HepG2 (cell line): ENCODE data around the gene AGK. TPM values are rescaled to one million over a fixed set of nuclear protein-coding genes. Genes with fewer than 3 reads are reported as not detected.

Source experiments
- ATAC-seq: fragments of 200-7000 bp; cut with Tn5 transposase; 3 replicates; pipeline ENCODE4 v1.9.1; 2020; ENCODE audit warnings: mild to moderate bottlenecking, moderate library complexity
- BruUV-seq: library from RNA; stranded (reverse); fragments of 400-500 nt; replicated peaks from 2 replicates; lab custom pipeline; 2021; lab: Mats Ljungman, UMichigan
- CTCF ChIA-PET: fragments of 300-600 bp; formaldehyde crosslinking; extraction: SDS; loops from one replicate; lab custom pipeline; 2021; ENCODE audit warnings: low total read pairs, inconsistent platforms, low intra/inter-chr PET ratio; lab: Yijun Ruan, JAX
- POLR2A ChIA-PET: fragments of 350-600 bp; sonication (Branson Sonifier 250); formaldehyde crosslinking; loops from one replicate; lab custom pipeline; 2020; ENCODE audit warnings: antibody characterized with exemption, inconsistent platforms; lab: Yijun Ruan, JAX
- DNase-seq: peaks from one replicate; pipeline ENCODE4 v3.0.0-alpha.2; 2015; ENCODE audit warnings: low spot score
- FAIRE-seq: peaks from 3 replicates; lab custom pipeline; 2011; peaks lifted over from hg19 to GRCh38; lab: Jason Lieb, UNC
- H2AFZ ChIP-seq: one replicate; pipeline ENCODE4 v1.6.1; 2011; ENCODE audit warnings: low read length, inconsistent platforms
- H3K27ac ChIP-seq: fragments of 300-600 bp; 3 replicates; pipeline ENCODE4 v1.8.0; 2011; ENCODE audit warnings: mixed run types, mild to moderate bottlenecking, mixed read lengths, low read length, inconsistent platforms; ENCODE audit not compliant: insufficient read depth; ENCODE audit errors: extremely low read length
- H3K27me3 ChIP-seq, 2 experiments: fragments of 200-600 bp in 1 of 2; 2 replicates in 1 of 2; 3 replicates in 1 of 2; pipeline versions ENCODE4 v1.6.0 to v1.8.0; 2011; ENCODE audit warnings: low read length in 2 of 2, mild to moderate bottlenecking in 2 of 2, moderate library complexity in 2 of 2, inconsistent platforms in 1 of 2; ENCODE audit not compliant: insufficient read depth in 2 of 2, control insufficient read depth in 1 of 2
- H3K36me3 ChIP-seq, 2 experiments: fragments of 200-600 bp in 1 of 2; replicated peaks in 1 of 2; 2 replicates in 1 of 2; 3 replicates in 1 of 2; pipeline versions ENCODE4 v1.5.1 to v1.8.0; 2011; ENCODE audit warnings: low read length in 2 of 2, inconsistent platforms in 1 of 2; ENCODE audit not compliant: insufficient read depth in 2 of 2, control insufficient read depth in 1 of 2
- H3K4me1 ChIP-seq: 2 replicates; pipeline ENCODE4 v1.5.1; 2012; ENCODE audit warnings: low read length, inconsistent platforms; ENCODE audit not compliant: insufficient read depth
- H3K4me2 ChIP-seq: 2 replicates; pipeline ENCODE4 v1.6.0; 2011; ENCODE audit warnings: low read depth, low read length, inconsistent platforms
- H3K4me3 ChIP-seq, 3 experiments: fragments of 200-600 bp in 1 of 3; sonication (generic), shearing (Covaris generic) in 1 of 3; replicated peaks in 1 of 3; 2 replicates each; pipeline ENCODE4 v1.5.1; 2011 to 2016; ENCODE audit warnings: low read length in 3 of 3, inconsistent platforms in 2 of 3, low read depth in 2 of 3, mild to moderate bottlenecking in 2 of 3, control low read depth in 1 of 3, mixed read lengths in 1 of 3; ENCODE audit not compliant: insufficient read depth in 1 of 3
- H3K79me2 ChIP-seq: one replicate; pipeline ENCODE4 v1.6.1; 2011; ENCODE audit warnings: low read length, inconsistent platforms; ENCODE audit not compliant: insufficient read depth
- H3K9ac ChIP-seq: 2 replicates; pipeline ENCODE4 v1.6.0; 2011; ENCODE audit warnings: mild to moderate bottlenecking, low read depth, low read length, inconsistent platforms; ENCODE audit not compliant: insufficient read depth
- H3K9me3 ChIP-seq: 2 replicates; pipeline ENCODE4 v1.5.1; 2012; ENCODE audit warnings: mild to moderate bottlenecking, low read length
- H4K20me1 ChIP-seq: 2 replicates; pipeline ENCODE4 v1.6.0; 2011; ENCODE audit warnings: inconsistent platforms, mild to moderate bottlenecking, low read length, moderate library complexity; ENCODE audit not compliant: insufficient read depth
- ATF7 ChIP-seq, 2 experiments: fragments of 450-650 bp in 1 of 2; sonication (generic) in 1 of 2; formaldehyde crosslinking in 1 of 2; IDR thresholded peaks; 2 replicates each; pipeline versions ENCODE4 v1.4.0 to v1.6.1; 2016 to 2020; ENCODE audit warnings: antibody characterized with exemption in 1 of 2, mild to moderate bottlenecking in 1 of 2, missing genetic modification reagents in 1 of 2
- EEA1 ChIP-seq: sonication (generic); formaldehyde crosslinking; IDR thresholded peaks from 2 replicates; pipeline ENCODE4 v1.5.1; 2020; ENCODE audit warnings: mild to moderate bottlenecking, missing genetic modification reagents, borderline replicate concordance
- GZF1 ChIP-seq: sonication (generic); formaldehyde crosslinking; IDR thresholded peaks from 2 replicates; pipeline ENCODE4 v1.5.1; 2020; ENCODE audit warnings: mild to moderate bottlenecking, missing genetic modification reagents
- IKZF4 ChIP-seq: sonication (generic); formaldehyde crosslinking; IDR thresholded peaks from 2 replicates; pipeline ENCODE4 v1.5.1; 2020; ENCODE audit warnings: borderline replicate concordance, mild to moderate bottlenecking, low read depth, missing genetic modification reagents; ENCODE audit errors: not compliant biosample characterization
- MLLT10 ChIP-seq: sonication (generic); formaldehyde crosslinking; IDR thresholded peaks from 2 replicates; pipeline ENCODE4 v1.4.0; 2020; ENCODE audit warnings: missing genetic modification reagents
- NFYB ChIP-seq: sonication (generic); formaldehyde crosslinking; IDR thresholded peaks from 2 replicates; pipeline ENCODE4 v1.4.0; 2020; ENCODE audit warnings: missing genetic modification reagents
- NPAS2 ChIP-seq: sonication (generic); formaldehyde crosslinking; IDR thresholded peaks from 2 replicates; pipeline ENCODE4 v1.8.0; 2022; ENCODE audit warnings: mild to moderate bottlenecking, missing genetic modification reagents, borderline replicate concordance
- PHF21A ChIP-seq: sonication (generic); formaldehyde crosslinking; IDR thresholded peaks from 2 replicates; pipeline ENCODE4 v1.5.0; 2020; ENCODE audit warnings: mild to moderate bottlenecking, missing genetic modification reagents
- SOX13 ChIP-seq, 3 experiments: fragments of 450-650 bp in 1 of 3; sonication (generic) in 1 of 3; formaldehyde crosslinking in 1 of 3; IDR thresholded peaks in 2 of 3; conservative IDR thresholded peaks in 1 of 3; 2 replicates each; pipeline versions ENCODE4 v1.5.0 to v1.6.1; 2016 to 2020; ENCODE audit warnings: antibody characterized with exemption in 1 of 3, mild to moderate bottlenecking in 1 of 3, missing compliant biosample characterization in 1 of 3, missing genetic modification reagents in 1 of 3, moderate library complexity in 1 of 3
- SP5 ChIP-seq: IDR thresholded peaks from 2 replicates; pipeline ENCODE4 v1.6.1; 2016; ENCODE audit warnings: low read depth, borderline replicate concordance
- SRY ChIP-seq: sonication (generic); formaldehyde crosslinking; IDR thresholded peaks from 2 replicates; pipeline ENCODE4 v1.8.0; 2022; ENCODE audit warnings: mild to moderate bottlenecking, missing genetic modification reagents
- ZNF782 ChIP-seq: sonication (generic); formaldehyde crosslinking; IDR thresholded peaks from 2 replicates; pipeline ENCODE4 v1.4.0; 2020; ENCODE audit warnings: missing genetic modification reagents, mild to moderate bottlenecking, borderline replicate concordance
- WGBS: methylation state at CpG from one replicate; pipeline ENCODE4 v1.1.6; 2017; ENCODE audit warnings: low lambda C conversion rate; 5-methylcytosine and 5-hydroxymethylcytosine counted together
- in situ Hi-C: cut with HindIII; loops from 2 replicates; pipeline ENCODE4 v1.10.0; 2017; ENCODE audit warnings: low pct_unique_long_range_greater_than_20kb; ENCODE audit not compliant: extremely low pct_ligation_motif_present
- intact Hi-C: fragments of 100-400 bp; cut with micrococcal nuclease; formaldehyde crosslinking; loops from one replicate; pipeline ENCODE4 v1.10.0; 2022; ENCODE audit not compliant: unreplicated experiment
- polyA plus RNA-seq, 8 experiments: library from polyadenylated mRNA; depleted of rRNA in 3 of 8; stranded (reverse) in 7 of 8; unstranded in 1 of 8; fragments of >200 nt; fragmentation: Illumina TruSeq in 4 of 8; extraction: Trizol in 4 of 8; gene quantifications; 2 replicates each; pipeline versions ENCODE4 v1.2.1 to v1.2.3, GENCODE V29; 2011 to 2016; ENCODE audit warnings: low read depth in 4 of 8, missing spikeins in 1 of 8, mixed read lengths in 1 of 8; ENCODE audit not compliant: insufficient read depth in 1 of 8
- total RNA-seq, 5 experiments: library from RNA; depleted of rRNA; stranded (reverse); fragments of >200 nt; fragmentation: Illumina TruSeq; extraction: Trizol; gene quantifications; 2 replicates each; pipeline ENCODE4 v1.2.3, GENCODE V29; 2016; ENCODE audit warnings: low read depth in 1 of 5

Gene AGK
- total and polyA plus RNA-seq, 2 of the 13 experiments (the other 11 are each of a cell fraction or from before 2014, with no cell fraction given), result 23.7 to 30.1 TPM

DNA sequence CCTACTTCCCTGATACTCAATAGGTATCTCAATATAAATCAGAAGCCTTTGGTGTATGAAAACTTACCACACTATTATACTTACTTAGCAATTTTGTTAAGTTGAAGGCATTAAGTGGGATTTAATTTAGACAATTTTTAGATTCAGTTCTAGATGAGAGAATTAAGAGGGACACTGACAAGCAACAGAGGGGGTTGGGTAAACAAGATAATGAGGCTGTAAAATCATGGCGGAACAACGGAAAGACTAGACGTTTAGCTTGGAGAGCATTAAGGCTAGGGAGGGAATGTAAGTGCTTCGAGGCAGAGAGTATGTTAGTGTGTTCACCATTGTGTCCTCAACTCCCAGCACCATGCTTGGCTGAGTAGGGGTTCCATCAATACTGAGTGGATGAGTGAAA, 79.4 kb downstream of the AGK start (continued):
- TF ChIP-seq SRY (CRISPR knock-in tag) (no peak), IKZF4 (no peak), EEA1 (CRISPR knock-in tag) (no peak), PHF21A (CRISPR knock-in tag) (no peak), ATF7 (IDR thresholded peaks at IDR 0.05) (no peak), ATF7 (CRISPR knock-in tag; IDR thresholded peaks at IDR 0.05) (no peak), ZNF782 (CRISPR knock-in tag) (no peak), SP5 (no peak), GZF1 (CRISPR knock-in tag) (no peak), MLLT10 (no peak)
- TF ChIP-seq, all 625 proteins: peak for 0

DNA sequence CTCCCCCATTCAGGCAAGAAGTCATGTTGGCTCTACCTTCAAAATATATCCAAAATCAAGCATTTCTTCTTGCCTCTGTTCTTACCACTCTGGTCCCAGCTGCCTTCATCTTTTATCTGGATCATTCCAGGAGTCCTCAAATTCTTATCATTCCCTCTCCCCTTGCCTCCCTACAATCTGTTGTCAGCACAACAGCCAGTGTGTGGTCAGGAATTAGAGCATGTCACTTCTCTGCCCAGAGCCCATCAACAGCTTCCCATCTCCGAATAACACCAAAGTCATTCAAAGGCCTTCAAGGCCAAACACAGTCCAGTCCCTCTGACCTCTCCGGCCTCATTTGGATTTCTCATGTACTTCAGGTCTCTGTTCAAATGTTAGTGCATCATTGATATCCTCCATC, 80.3 kb downstream of the AGK start:
- TF ChIP-seq SP5 (no peak), SOX13 (IDR thresholded peaks at IDR 0.05) (no peak), SOX13 (CRISPR knock-in tag; conservative IDR thresholded peaks at IDR 0.05 in 1 of 2, IDR thresholded peaks at IDR 0.05 in 1 of 2) (no peak), NFYB (CRISPR knock-in tag) (no peak), NPAS2 (CRISPR knock-in tag) (no peak)
- ATAC-seq, result no peak

More for the DNA sequence above, 80.3 kb downstream of the AGK start:
- Histone ChIP-seq H3K27me3 (no peaks in the 10 kb centered on the region), H3K4me3 (no peak overlapping the region), H3K4me1 (no peaks in the 10 kb centered on the region), H3K9ac (no peak overlapping the region), H3K4me2 (no peak overlapping the region), H3K79me2 (no peaks in the 10 kb centered on the region), H3K9me3 (no peaks in the 10 kb centered on the region), H2AFZ (no peak overlapping the region), H4K20me1 (no peaks in the 10 kb centered on the region), H3K36me3 (peaks cover 3% of the 10 kb centered on the region in 2 experiments; a peak in 2 of 5 replicates), H3K27ac (no peak overlapping the region)
- BruUV-seq, result no TSS peak
- whole genome bisulfite sequencing, result 100% methylated on average over 2 of the region's 2 CpGs
- in situ Hi-C loops, result no loop called here
- intact Hi-C loops, result no loop called here
- FAIRE-seq, result no peak
- no peak for DNase-seq
- ChIA-PET CTCF (no interaction called here), POLR2A (no interaction called here)
